Neural crest cell (in vitro differentiated cells): Measurements from ENCODE around the gene SEMA3E. TPM values are rescaled to one million over a fixed set of nuclear protein-coding genes. Genes with fewer than 3 reads are reported as not detected.

Experiments used
- DNase-seq: peaks from one replicate; pipeline ENCODE4 v3.0.0; 2021; ENCODE audit warnings: low read depth, mixed read lengths, low spot score
- H3K27ac Mint-ChIP-seq: one replicate; pipeline ENCODE4 v1.8.0; 2021; ENCODE audit warnings: mild to moderate bottlenecking, mixed read lengths; ENCODE audit not compliant: unreplicated experiment
- H3K27me3 Mint-ChIP-seq: 2 replicates; pipeline ENCODE4 v1.8.0; 2021; ENCODE audit warnings: low read depth, mild to moderate bottlenecking, mixed read lengths
- H3K36me3 Mint-ChIP-seq: 2 replicates; pipeline ENCODE4 v1.8.0; 2021; ENCODE audit warnings: low read depth, mild to moderate bottlenecking, mixed read lengths
- H3K4me1 Mint-ChIP-seq: 2 replicates; pipeline ENCODE4 v1.8.0; 2021; ENCODE audit warnings: mixed read lengths
- H3K4me3 Mint-ChIP-seq: one replicate; pipeline ENCODE4 v1.8.0; 2021; ENCODE audit warnings: mild to moderate bottlenecking, mixed read lengths
- H3K9me3 Mint-ChIP-seq: 2 replicates; pipeline ENCODE4 v1.8.0; 2021; ENCODE audit warnings: mixed read lengths
- total RNA-seq: library from RNA; stranded (reverse); gene quantifications from 2 replicates; pipeline ENCODE4 v1.2.1, GENCODE V29; 2021
- TF ChIP-seq, protein P1 (sequence below): fragments of 200-600 bp; sonication (generic); conservative IDR thresholded peaks from 2 replicates; pipeline ENCODE4 v1.5.0; 2021; ENCODE audit warnings: antibody characterized with exemption, mild to moderate bottlenecking

SEMA3E gene
- total RNA-seq, 1 donor from 2014 or later = 0.09 TPM

DNA sequence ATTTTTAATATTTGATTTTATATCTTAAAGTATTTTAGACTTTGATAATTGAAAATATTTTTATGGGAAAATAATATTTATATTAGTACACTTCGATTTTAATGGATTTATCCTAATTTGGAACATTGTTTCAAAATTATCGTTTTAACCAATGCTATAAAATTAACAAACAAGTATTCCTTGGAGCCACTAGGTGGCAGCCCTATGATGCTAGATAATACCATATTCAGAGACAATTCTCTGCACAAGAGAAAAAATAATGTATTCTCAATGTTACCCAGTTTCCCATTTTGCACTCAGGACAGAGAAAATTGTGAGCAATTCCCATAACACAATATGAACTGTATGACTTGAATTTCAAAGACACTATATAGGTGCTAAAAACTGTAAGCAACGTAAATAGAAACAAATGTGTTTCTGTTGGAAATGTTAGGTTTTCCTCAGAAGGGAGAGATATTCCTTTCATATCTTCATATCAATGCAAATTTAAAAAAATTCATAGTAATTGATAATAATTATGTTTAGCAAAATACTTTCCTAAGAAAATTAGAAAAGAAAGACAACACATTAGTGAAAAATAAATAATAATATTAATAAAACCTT, 237.8 kb downstream of the SEMA3E start:
- H3K4me1 Mint-ChIP-seq = no peaks in the 10 kb centered on the region
- no peaks in the 10 kb centered on the region for H3K9me3 Mint-ChIP-seq
- TF ChIP-seq, protein P1, sequence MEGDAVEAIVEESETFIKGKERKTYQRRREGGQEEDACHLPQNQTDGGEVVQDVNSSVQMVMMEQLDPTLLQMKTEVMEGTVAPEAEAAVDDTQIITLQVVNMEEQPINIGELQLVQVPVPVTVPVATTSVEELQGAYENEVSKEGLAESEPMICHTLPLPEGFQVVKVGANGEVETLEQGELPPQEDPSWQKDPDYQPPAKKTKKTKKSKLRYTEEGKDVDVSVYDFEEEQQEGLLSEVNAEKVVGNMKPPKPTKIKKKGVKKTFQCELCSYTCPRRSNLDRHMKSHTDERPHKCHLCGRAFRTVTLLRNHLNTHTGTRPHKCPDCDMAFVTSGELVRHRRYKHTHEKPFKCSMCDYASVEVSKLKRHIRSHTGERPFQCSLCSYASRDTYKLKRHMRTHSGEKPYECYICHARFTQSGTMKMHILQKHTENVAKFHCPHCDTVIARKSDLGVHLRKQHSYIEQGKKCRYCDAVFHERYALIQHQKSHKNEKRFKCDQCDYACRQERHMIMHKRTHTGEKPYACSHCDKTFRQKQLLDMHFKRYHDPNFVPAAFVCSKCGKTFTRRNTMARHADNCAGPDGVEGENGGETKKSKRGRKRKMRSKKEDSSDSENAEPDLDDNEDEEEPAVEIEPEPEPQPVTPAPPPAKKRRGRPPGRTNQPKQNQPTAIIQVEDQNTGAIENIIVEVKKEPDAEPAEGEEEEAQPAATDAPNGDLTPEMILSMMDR = peak; percentile 90
- H3K36me3 Mint-ChIP-seq = no peaks in the 10 kb centered on the region
- H3K4me3 Mint-ChIP-seq = no peak overlapping the region
- DNase-seq = peak; percentile 18
- H3K27ac Mint-ChIP-seq = no peak overlapping the region
- H3K27me3 Mint-ChIP-seq = no peaks in the 10 kb centered on the region

DNA sequence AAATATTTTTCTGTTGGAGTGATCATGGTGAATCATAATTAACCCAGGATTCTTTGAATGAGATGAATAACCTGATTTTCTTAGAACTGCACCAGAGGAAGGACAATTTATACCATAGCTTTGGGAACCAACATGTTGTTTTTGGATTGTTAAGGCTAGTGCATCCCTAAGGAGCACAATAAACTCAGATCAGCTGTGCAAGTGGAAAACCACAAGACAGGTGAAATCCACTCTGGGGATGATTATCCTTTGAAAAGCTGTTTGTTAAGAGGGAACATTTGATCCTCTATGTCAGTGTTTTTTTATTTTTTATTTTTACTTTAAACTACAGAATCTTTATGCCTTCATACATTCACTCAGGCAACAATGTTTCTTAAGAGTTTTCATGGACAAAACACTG, 254.2 kb downstream of the SEMA3E start:
- Mint-ChIP-seq H3K9me3 (peaks cover 4% of the 10 kb centered on the region), H3K27ac (no peak overlapping the region), H3K27me3 (no peaks in the 10 kb centered on the region), H3K36me3 (no peaks in the 10 kb centered on the region), H3K4me3 (no peak overlapping the region), H3K4me1 (no peaks in the 10 kb centered on the region)
- no peak for DNase-seq
- TF ChIP-seq, protein P1 = no peak

GRCh38 chr7:83388436-83388835, 260.5 kb downstream of the SEMA3E start:
- DNase-seq = no peak
- TF ChIP-seq, protein P1 = no peak
- H3K27me3 Mint-ChIP-seq = no peaks in the 10 kb centered on the region
- peaks cover 3% of the 10 kb centered on the region for H3K36me3 Mint-ChIP-seq
- H3K4me1 Mint-ChIP-seq = no peaks in the 10 kb centered on the region
- no peak overlapping the region for H3K4me3 Mint-ChIP-seq
- H3K9me3 Mint-ChIP-seq = peaks cover 4% of the 10 kb centered on the region
- H3K27ac Mint-ChIP-seq = no peak overlapping the region

- Mint-ChIP-seq H3K27ac (no peak overlapping the region), H3K4me3 (no peak overlapping the region), H3K36me3 (no peaks in the 10 kb centered on the region), H3K27me3 (no peaks in the 10 kb centered on the region), H3K9me3 (no peaks in the 10 kb centered on the region), H3K4me1 (no peaks in the 10 kb centered on the region)
- TF ChIP-seq, protein P1 = peak; percentile 47
- no peak for DNase-seq
Measured at GRCh38 chr7:83366629-83367028, 282.3 kb downstream of the SEMA3E start.

GRCh38 chr7:83365746-83366145, 283.2 kb downstream of the SEMA3E start:
- H3K4me3 Mint-ChIP-seq = no peak overlapping the region
- no peaks in the 10 kb centered on the region for H3K9me3 Mint-ChIP-seq
- TF ChIP-seq, protein P1 = no peak
- no peak for DNase-seq
- no peaks in the 10 kb centered on the region for H3K4me1 Mint-ChIP-seq
- no peaks in the 10 kb centered on the region for H3K27me3 Mint-ChIP-seq
- H3K27ac Mint-ChIP-seq = no peak overlapping the region
- H3K36me3 Mint-ChIP-seq = no peaks in the 10 kb centered on the region
